Cardiac fibroblast (primary cell): Measurements from ENCODE around the gene MARCHF10.
A peak's percentile ranks its signal among the peaks of the same experiment; 100 is the strongest.
"Not testable (repeated sequence)": the region's sequence is repeated elsewhere in the genome, so short reads cannot be mapped to it uniquely, and the experiment has no call there.

ENCODE experiments used
- DNase-seq, 2 donors: peaks; one replicate each; pipeline versions ENCODE4 v3.0.0 to v3.0.0-alpha.2; 2010; ENCODE audit warnings: low read depth in 2 of 2
- H3K4me3 ChIP-seq, 2 donors: replicated peaks in 1 of 2; 1 replicate in 1 of 2; 2 replicates in 1 of 2; pipeline ENCODE4 v1.5.1; 2011; ENCODE audit warnings: low read depth in 2 of 2, low read length in 2 of 2, mild to moderate bottlenecking in 2 of 2, moderate library complexity in 1 of 2
- CTCF ChIP-seq: IDR thresholded peaks from one replicate; pipeline ENCODE4 v1.5.1; 2011; ENCODE audit warnings: low read depth, mild to moderate bottlenecking, low read length, inconsistent platforms

MARCHF10 gene

GRCh38 chr17:62807812-62808575, at the start of gene MARCHF10:
MARCHF10 (minus strand) TSS chr17:62808314; CDS start chr17:62801735, 6,579 bp downstream.
- DNase-seq: no peak

GRCh38 chr17:62857526-62857925, 49.4 kb upstream of the MARCHF10 start:
- DNase-seq: no peak
- no peak for TF ChIP-seq CTCF
- no peak overlapping the region for H3K4me3 ChIP-seq

More at GRCh38 chr17:62807812-62808575, at the start of gene MARCHF10:
- TF ChIP-seq CTCF: no peak
- H3K4me3 ChIP-seq: peak within 1 kb of the TSS; percentile 25 to 40

GRCh38 chr17:62856594-62856993, 48.5 kb upstream of the MARCHF10 start:
- no peak for TF ChIP-seq CTCF
- DNase-seq: no peak
- H3K4me3 ChIP-seq: no peak overlapping the region

GRCh38 chr17:62855156-62855555, 47.0 kb upstream of the MARCHF10 start:
- DNase-seq: no peak
- TF ChIP-seq CTCF: no peak
- H3K4me3 ChIP-seq: no peak overlapping the region

- no peak for TF ChIP-seq CTCF
- DNase-seq: no peak
Observed at GRCh38 chr17:62854098-62854680, 46.1 kb upstream of the MARCHF10 start.

GRCh38 chr17:62852195-62852594, 44.1 kb upstream of the MARCHF10 start:
- DNase-seq: no peak
- TF ChIP-seq CTCF: no peak
- H3K4me3 ChIP-seq: no peak overlapping the region

More at GRCh38 chr17:62854098-62854680, 46.1 kb upstream of the MARCHF10 start:
- no peak overlapping the region for H3K4me3 ChIP-seq

- not testable (repeated sequence) for DNase-seq, H3K4me3 ChIP-seq
Observed at GRCh38 chr17:62849591-62850415, 41.7 kb upstream of the MARCHF10 start.
